MCF 10A (cell line): ENCODE measurements around the gene TEAD1. TPM values are rescaled to one million over a fixed set of nuclear protein-coding genes. Genes with fewer than 3 reads are reported as not detected.

Experiments used
- BruUV-seq: library from RNA; stranded (reverse); fragments of 400-500 nt; replicated peaks from 2 replicates; lab custom pipeline; 2021; lab: Mats Ljungman, UMichigan
- CTCF ChIA-PET: fragments of 300-600 bp; sonication (Branson Sonifier 250); formaldehyde crosslinking; extraction: SDS; loops from one replicate; lab custom pipeline; 2021; ENCODE audit warnings: antibody characterized with exemption, inconsistent platforms; lab: Yijun Ruan, JAX
- POLR2A ChIA-PET: fragments of 300-600, 350-650 bp; sonication (Branson Sonifier 250); formaldehyde crosslinking; extraction: SDS; loops from one replicate; lab custom pipeline; 2020; ENCODE audit warnings: antibody characterized with exemption, inconsistent platforms; lab: Yijun Ruan, JAX
- DNase-seq: peaks from one replicate; pipeline ENCODE4 v3.0.0-alpha.2; 2018; ENCODE audit not compliant: unreplicated experiment
- H3K27ac Mint-ChIP-seq: one replicate; pipeline ENCODE4 v1.8.0; 2022; ENCODE audit warnings: mild to moderate bottlenecking, low read depth, mixed read lengths; ENCODE audit not compliant: unreplicated experiment
- H3K27me3 Mint-ChIP-seq: one replicate; pipeline ENCODE4 v1.8.0; 2022; ENCODE audit warnings: mixed read lengths; ENCODE audit not compliant: insufficient read depth, unreplicated experiment
- H3K36me3 Mint-ChIP-seq: one replicate; pipeline ENCODE4 v1.8.0; 2022; ENCODE audit warnings: mild to moderate bottlenecking, moderate library complexity, mixed read lengths; ENCODE audit not compliant: insufficient read depth, unreplicated experiment
- H3K4me1 Mint-ChIP-seq: one replicate; pipeline ENCODE4 v1.8.0; 2022; ENCODE audit warnings: mixed read lengths; ENCODE audit not compliant: insufficient read depth, unreplicated experiment
- H3K4me3 Mint-ChIP-seq: one replicate; pipeline ENCODE4 v1.8.0; 2022; ENCODE audit warnings: mild to moderate bottlenecking, moderate library complexity, mixed read lengths; ENCODE audit not compliant: unreplicated experiment
- H3K9me3 Mint-ChIP-seq: one replicate; pipeline ENCODE4 v1.8.0; 2022; ENCODE audit warnings: mixed read lengths; ENCODE audit not compliant: unreplicated experiment
- intact Hi-C: fragments of 100-400 bp; cut with micrococcal nuclease; formaldehyde crosslinking; loops from 2 replicates; pipeline ENCODE4 v1.14.1; 2022
- total RNA-seq: library from RNA; stranded (reverse); gene quantifications from 2 replicates; pipeline ENCODE4 v1.2.3, GENCODE V29; 2022
- TF ChIP-seq, protein P1 (sequence below): fragments of 200-600 bp; IDR thresholded peaks from one replicate; pipeline ENCODE4 v1.8.0; 2022; ENCODE audit warnings: antibody characterized with exemption, mild to moderate bottlenecking; ENCODE audit not compliant: unreplicated experiment

Gene TEAD1
- total RNA-seq, 1 experiment from 2014 or later, result 123 TPM

- no peak overlapping the region for H3K27ac Mint-ChIP-seq
- POLR2A ChIA-PET, result no interaction called here
- no peak for DNase-seq
- CTCF ChIA-PET, result interaction anchor here (1.0 kb wide), 1 partner anchor 10 kb away, joined by 4 read pairs; no protein-coding TSS in a partner anchor
- TF ChIP-seq, protein P1, sequence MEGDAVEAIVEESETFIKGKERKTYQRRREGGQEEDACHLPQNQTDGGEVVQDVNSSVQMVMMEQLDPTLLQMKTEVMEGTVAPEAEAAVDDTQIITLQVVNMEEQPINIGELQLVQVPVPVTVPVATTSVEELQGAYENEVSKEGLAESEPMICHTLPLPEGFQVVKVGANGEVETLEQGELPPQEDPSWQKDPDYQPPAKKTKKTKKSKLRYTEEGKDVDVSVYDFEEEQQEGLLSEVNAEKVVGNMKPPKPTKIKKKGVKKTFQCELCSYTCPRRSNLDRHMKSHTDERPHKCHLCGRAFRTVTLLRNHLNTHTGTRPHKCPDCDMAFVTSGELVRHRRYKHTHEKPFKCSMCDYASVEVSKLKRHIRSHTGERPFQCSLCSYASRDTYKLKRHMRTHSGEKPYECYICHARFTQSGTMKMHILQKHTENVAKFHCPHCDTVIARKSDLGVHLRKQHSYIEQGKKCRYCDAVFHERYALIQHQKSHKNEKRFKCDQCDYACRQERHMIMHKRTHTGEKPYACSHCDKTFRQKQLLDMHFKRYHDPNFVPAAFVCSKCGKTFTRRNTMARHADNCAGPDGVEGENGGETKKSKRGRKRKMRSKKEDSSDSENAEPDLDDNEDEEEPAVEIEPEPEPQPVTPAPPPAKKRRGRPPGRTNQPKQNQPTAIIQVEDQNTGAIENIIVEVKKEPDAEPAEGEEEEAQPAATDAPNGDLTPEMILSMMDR, result no peak
- H3K27me3 Mint-ChIP-seq, result no peaks in the 10 kb centered on the region
- intact Hi-C loops, result no loop called here
- H3K4me3 Mint-ChIP-seq, result no peak overlapping the region
- H3K36me3 Mint-ChIP-seq, result no peaks in the 10 kb centered on the region
- H3K9me3 Mint-ChIP-seq, result no peaks in the 10 kb centered on the region
- no TSS peak for BruUV-seq
- H3K4me1 Mint-ChIP-seq, result no peaks in the 10 kb centered on the region
These were observed 16.2 kb upstream of the TEAD1 start for GRCh38 chr11:12657981-12658380.

DNA sequence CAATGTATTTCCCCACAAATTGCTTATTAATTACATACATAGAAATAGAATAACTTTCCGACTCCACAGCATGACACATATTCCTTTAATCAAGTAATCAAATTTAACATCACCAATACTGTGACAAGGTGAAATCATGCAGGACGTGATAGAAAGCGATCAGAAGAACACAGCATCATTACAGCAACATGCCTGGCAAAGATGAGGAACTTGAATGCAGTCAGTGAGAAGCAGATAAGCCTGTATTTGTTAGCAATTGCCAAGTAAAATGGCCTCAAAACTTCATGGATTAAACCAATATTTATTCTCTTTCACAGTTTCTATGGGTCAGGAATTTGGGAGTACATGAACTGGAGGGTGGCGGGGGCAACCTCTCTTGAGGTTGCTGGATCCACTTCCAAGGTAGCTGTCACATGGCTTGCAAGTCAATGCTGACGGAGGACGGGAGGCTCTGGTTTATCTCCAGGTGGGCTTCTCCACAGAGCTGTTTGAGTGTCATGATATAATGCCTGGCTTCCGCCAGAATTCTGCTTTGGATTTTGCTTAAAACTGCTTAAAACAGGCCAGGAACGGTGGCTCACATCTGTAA lies 12.0 kb upstream of the TEAD1 start:
- no peaks in the 10 kb centered on the region for H3K9me3 Mint-ChIP-seq
- TF ChIP-seq, protein P1, result no peak
- intact Hi-C loops, result loop anchor here (10.0 kb wide), 1 partner anchor 77 kb away; no protein-coding TSS in a partner anchor
- ChIA-PET CTCF (interaction anchor here (0.7 kb wide), 1 partner anchor 220 kb away, joined by 3 read pairs; no protein-coding TSS in a partner anchor), POLR2A (no interaction called here)
- no peaks in the 10 kb centered on the region for H3K4me1 Mint-ChIP-seq
- no peaks in the 10 kb centered on the region for H3K36me3 Mint-ChIP-seq
- BruUV-seq, result no TSS peak
- no peak overlapping the region for H3K27ac Mint-ChIP-seq
- peaks cover 23% of the 10 kb centered on the region for H3K27me3 Mint-ChIP-seq
- no peak for DNase-seq
- H3K4me3 Mint-ChIP-seq, result no peak overlapping the region

DNA sequence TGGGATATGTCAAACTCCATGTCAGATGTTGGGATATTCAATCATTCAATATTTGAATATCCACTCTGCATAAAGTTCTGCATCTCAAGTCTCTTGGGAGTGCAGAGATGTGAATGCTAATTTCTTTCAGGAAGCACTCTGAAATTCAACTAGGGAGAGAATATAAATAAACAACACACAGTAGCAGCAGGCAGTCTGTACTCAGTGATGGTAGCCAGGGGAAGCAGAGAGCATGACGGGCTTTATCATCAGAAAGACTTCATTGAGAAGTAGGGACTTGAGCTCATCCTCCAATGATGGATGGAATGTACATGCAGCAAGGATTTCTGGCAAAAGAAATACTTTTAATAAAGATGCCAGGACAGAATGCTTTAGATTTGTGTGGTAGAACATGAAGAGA lies 9.8 kb upstream of the TEAD1 start:
- no peak for DNase-seq
- BruUV-seq, result no TSS peak
- TF ChIP-seq, protein P1, result no peak
- peaks cover 23% of the 10 kb centered on the region for H3K27me3 Mint-ChIP-seq
- POLR2A ChIA-PET, result interaction anchor here (0.7 kb wide), 1 partner anchor 29 kb away, joined by 3 read pairs; no protein-coding TSS in a partner anchor
- no peaks in the 10 kb centered on the region for H3K9me3 Mint-ChIP-seq
- no peak overlapping the region for H3K4me3 Mint-ChIP-seq
- peaks cover 6% of the 10 kb centered on the region for H3K4me1 Mint-ChIP-seq
- H3K27ac Mint-ChIP-seq, result no peak overlapping the region
- CTCF ChIA-PET, result no interaction called here
- intact Hi-C loops, result loop anchor here (10.0 kb wide), 1 partner anchor 80 kb away; no protein-coding TSS in a partner anchor
- no peaks in the 10 kb centered on the region for H3K36me3 Mint-ChIP-seq

GRCh38 chr11:12666915-12667314 lies 7.3 kb upstream of the TEAD1 start:
- Mint-ChIP-seq H3K36me3 (no peaks in the 10 kb centered on the region), H3K9me3 (no peaks in the 10 kb centered on the region), H3K4me3 (no peak overlapping the region), H3K4me1 (peaks cover 14% of the 10 kb centered on the region), H3K27me3 (peaks cover 23% of the 10 kb centered on the region), H3K27ac (no peak overlapping the region)
- no peak for DNase-seq
- CTCF ChIA-PET, result interaction anchor here (1.3 kb wide), 1 partner anchor 378 kb away, joined by 3 read pairs; no protein-coding TSS in a partner anchor
- no TSS peak for BruUV-seq
- POLR2A ChIA-PET, result interaction anchor here (1.1 kb wide), 1 partner anchor 69 kb away, joined by 3 read pairs; no protein-coding TSS in a partner anchor
- TF ChIP-seq, protein P1, result no peak
- intact Hi-C loops, result loop anchor here (10.0 kb wide), 1 partner anchor 82 kb away; no protein-coding TSS in a partner anchor
